Fibroblast of lung (primary cell): ENCODE data around the gene SRCIN1. TPM values are rescaled to one million over a fixed set of nuclear protein-coding genes. Genes with fewer than 3 reads are reported as not detected.

Source experiments
- DNase-seq, 2 donors: peaks; one replicate each; pipeline versions ENCODE4 v3.0.0 to v3.0.0-alpha.2; 2010; ENCODE audit warnings: low read depth in 2 of 2
- H2AFZ ChIP-seq: 2 replicates; pipeline ENCODE4 v1.5.1; 2012; ENCODE audit warnings: low read length, control low read depth, inconsistent platforms
- H3K27ac ChIP-seq: 2 replicates; pipeline ENCODE4 v1.5.1; 2011; ENCODE audit warnings: low read length, control low read depth; ENCODE audit not compliant: insufficient read depth
- H3K27me3 ChIP-seq: 2 replicates; pipeline ENCODE4 v1.5.1; 2011; ENCODE audit warnings: mild to moderate bottlenecking, low read length; ENCODE audit not compliant: control insufficient read depth, insufficient read depth
- H3K36me3 ChIP-seq: 2 replicates; pipeline ENCODE4 v1.5.1; 2011; ENCODE audit warnings: low read length; ENCODE audit not compliant: control insufficient read depth, insufficient read depth
- H3K4me1 ChIP-seq: 2 replicates; pipeline ENCODE4 v1.5.1; 2011; ENCODE audit warnings: low read length; ENCODE audit not compliant: control insufficient read depth, insufficient read depth; ENCODE audit errors: extremely low read depth
- H3K4me2 ChIP-seq: 2 replicates; pipeline ENCODE4 v1.5.1; 2011; ENCODE audit warnings: low read length, control low read depth; ENCODE audit not compliant: insufficient read depth; ENCODE audit errors: extremely low read depth
- H3K4me3 ChIP-seq, 4 experiments: fragments of 200-600 bp in 1 of 4; sonication (generic) in 1 of 4; replicated peaks in 1 of 4; 2 replicates each; pipeline ENCODE4 v1.5.1; 2011 to 2016; ENCODE audit warnings: low read length in 4 of 4, low read depth in 3 of 4, mild to moderate bottlenecking in 3 of 4, control low read depth in 2 of 4, inconsistent platforms in 1 of 4, mixed read lengths in 1 of 4; ENCODE audit not compliant: insufficient read depth in 1 of 4; ENCODE audit errors: control extremely low read depth in 1 of 4
- H3K79me2 ChIP-seq: 2 replicates; pipeline ENCODE4 v1.5.1; 2012; ENCODE audit warnings: mild to moderate bottlenecking, low read length, inconsistent platforms; ENCODE audit not compliant: control insufficient read depth, insufficient read depth
- H3K9ac ChIP-seq: 2 replicates; pipeline ENCODE4 v1.5.1; 2011; ENCODE audit warnings: mild to moderate bottlenecking, low read length, control low read depth; ENCODE audit not compliant: insufficient read depth
- H3K9me3 ChIP-seq: 2 replicates; pipeline ENCODE4 v1.5.1; 2012; ENCODE audit warnings: low read depth, low read length; ENCODE audit not compliant: control insufficient read depth, insufficient read depth
- H4K20me1 ChIP-seq: 2 replicates; pipeline ENCODE4 v1.5.1; 2011; ENCODE audit warnings: low read length; ENCODE audit not compliant: control insufficient read depth, insufficient read depth; ENCODE audit errors: extremely low read depth
- CTCF ChIP-seq, 2 donors: IDR thresholded peaks in 1 of 2; conservative IDR thresholded peaks in 1 of 2; 1 replicate in 1 of 2; 2 replicates in 1 of 2; pipeline ENCODE4 v1.5.1; 2011 to 2012; ENCODE audit warnings: low read length in 2 of 2, control low read depth in 1 of 2, inconsistent platforms in 1 of 2, low read depth in 1 of 2, mild to moderate bottlenecking in 1 of 2
- EZH2 ChIP-seq: IDR thresholded peaks from 2 replicates; pipeline ENCODE4 v1.5.1; 2012; ENCODE audit warnings: low read length, control low read depth, mild to moderate bottlenecking; ENCODE audit errors: missing control alignments
- polyA plus RNA-seq, 2 donors: library from polyadenylated mRNA; depleted of rRNA in 1 of 2; stranded (reverse) in 1 of 2; unstranded in 1 of 2; fragments of >200 nt; gene quantifications; 2 replicates each; pipeline ENCODE4 v1.2.1, GENCODE V29; 2011 to 2012; ENCODE audit warnings: missing spikeins in 1 of 2
- total RNA-seq: library from RNA; depleted of rRNA; stranded (reverse); fragments of >200 nt; gene quantifications from 2 replicates; pipeline ENCODE4 v1.2.1, GENCODE V29; 2014

Gene SRCIN1
- total and polyA plus RNA-seq, 2 donors (not counting 1 experiment from before 2014, with no cell fraction given), result under 0.01 TPM; not detected in 1

DNA sequence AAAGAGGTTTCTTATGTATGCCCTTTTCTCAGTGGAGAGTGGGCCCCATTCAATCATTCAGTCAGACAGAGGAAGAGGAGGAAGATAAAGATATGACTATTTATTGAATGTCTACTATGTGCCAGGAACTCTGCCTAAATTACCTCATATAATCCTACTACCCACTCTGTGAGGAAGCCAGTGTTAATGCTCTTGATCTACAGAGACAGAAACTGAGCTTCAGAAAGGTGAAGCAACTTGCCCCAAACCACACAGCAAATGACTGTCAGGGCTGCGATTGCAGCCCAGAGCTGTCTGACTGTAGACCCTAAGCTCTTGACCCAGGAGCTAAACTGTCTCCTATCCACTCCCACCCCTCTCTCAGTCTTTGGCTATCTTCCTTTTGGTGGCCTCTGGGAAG is 8.4 kb downstream of the SRCIN1 start:
- Histone ChIP-seq H2AFZ (no peak overlapping the region), H4K20me1 (no peaks in the 10 kb centered on the region), H3K27me3 (peaks cover 30% of the 10 kb centered on the region), H3K4me3 (no peak overlapping the region), H3K36me3 (no peaks in the 10 kb centered on the region), H3K27ac (no peak overlapping the region), H3K9ac (no peak overlapping the region), H3K9me3 (no peaks in the 10 kb centered on the region), H3K4me2 (no peak overlapping the region), H3K4me1 (no peaks in the 10 kb centered on the region), H3K79me2 (no peaks in the 10 kb centered on the region)
- TF ChIP-seq EZH2, result no peak
- no peak for TF ChIP-seq CTCF (conservative IDR thresholded peaks at IDR 0.05 in 1 of 2, IDR thresholded peaks at IDR 0.05 in 1 of 2; ENCODE audit: low read depth in 1 of 2, low read length in 2 of 2)
- DNase-seq, result no peak

DNA sequence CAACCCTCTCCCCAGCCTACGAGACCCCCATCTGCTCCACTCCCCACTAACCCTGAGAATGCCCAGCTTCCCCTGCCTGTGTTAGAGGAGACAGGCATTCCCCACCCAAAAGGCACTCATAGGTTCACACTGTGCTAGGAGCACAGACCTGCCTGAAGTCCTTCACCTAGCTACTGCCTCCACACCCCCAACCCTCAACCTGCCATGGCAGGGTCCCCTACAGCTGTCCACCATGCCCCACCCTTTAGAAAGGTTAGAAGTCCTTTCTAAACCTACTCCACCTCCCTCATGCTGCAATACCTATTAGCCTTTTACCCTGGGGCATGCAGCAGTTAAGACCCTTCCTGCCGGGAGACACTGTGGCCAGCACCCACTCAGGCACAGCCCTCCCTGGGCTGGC is 9.1 kb downstream of the SRCIN1 start:
- H3K36me3 ChIP-seq, result no peaks in the 10 kb centered on the region
- no peak for DNase-seq
- no peak overlapping the region for H3K4me2 ChIP-seq
- H2AFZ ChIP-seq, result no peak overlapping the region
- no peaks in the 10 kb centered on the region for H3K4me1 ChIP-seq
- TF ChIP-seq EZH2, result peak; percentile 24
- no peak for TF ChIP-seq CTCF (conservative IDR thresholded peaks at IDR 0.05 in 1 of 2, IDR thresholded peaks at IDR 0.05 in 1 of 2; ENCODE audit: low read depth in 1 of 2, low read length in 2 of 2)
- no peak overlapping the region for H3K27ac ChIP-seq
- H3K9ac ChIP-seq, result no peak overlapping the region
- peaks cover 31% of the 10 kb centered on the region for H3K27me3 ChIP-seq
- no peaks in the 10 kb centered on the region for H4K20me1 ChIP-seq
- H3K9me3 ChIP-seq, result no peaks in the 10 kb centered on the region
- H3K4me3 ChIP-seq, result no peak overlapping the region
- H3K79me2 ChIP-seq, result no peaks in the 10 kb centered on the region

DNA sequence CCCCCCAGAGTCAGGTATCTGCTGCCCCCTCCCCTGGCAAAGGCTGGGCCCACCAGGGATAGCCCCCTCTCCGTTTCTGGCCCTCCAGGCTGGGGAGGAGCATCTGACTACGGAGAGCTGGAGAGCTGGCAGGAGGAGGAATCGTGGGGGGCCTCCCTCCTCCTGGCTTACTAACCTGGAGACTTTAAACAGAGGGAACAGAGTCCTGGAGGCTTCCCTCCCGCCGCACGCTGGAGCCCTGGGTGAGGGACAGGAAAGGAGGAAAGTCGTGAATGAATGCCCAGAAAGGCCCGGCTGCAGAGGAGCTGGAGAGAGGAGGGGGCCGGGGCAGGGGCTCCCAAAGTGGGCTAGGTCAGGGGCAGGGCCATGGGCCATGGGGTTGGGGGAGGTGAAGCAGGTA is 9.9 kb downstream of the SRCIN1 start:
- Histone ChIP-seq H3K4me3 (no peak overlapping the region), H4K20me1 (no peaks in the 10 kb centered on the region), H3K9ac (no peak overlapping the region), H3K4me2 (no peak overlapping the region), H3K79me2 (no peaks in the 10 kb centered on the region), H3K36me3 (no peaks in the 10 kb centered on the region), H3K27me3 (peaks cover 34% of the 10 kb centered on the region), H2AFZ (no peak overlapping the region), H3K9me3 (no peaks in the 10 kb centered on the region), H3K4me1 (no peaks in the 10 kb centered on the region), H3K27ac (no peak overlapping the region)
- no peak for DNase-seq
- TF ChIP-seq EZH2 (no peak), CTCF (conservative IDR thresholded peaks at IDR 0.05 in 1 of 2, IDR thresholded peaks at IDR 0.05 in 1 of 2; ENCODE audit: low read depth in 1 of 2, low read length in 2 of 2) (no peak)
